Measurements from ENCODE around the gene TTLL10. TPM values are rescaled to one million over a fixed set of nuclear protein-coding genes. Genes with fewer than 3 reads are reported as not detected.

TTLL10 gene
- polyA plus RNA-seq (not detected in 3 replicates), polyA minus RNA-seq (0.23 TPM in 1 of 3 replicates, not detected in the others)
- not detected for polyA plus RNA-seq (2011; ENCODE audit: low read depth)
- polyA plus RNA-seq (2011; cell fraction: cytosol; rRNA removed) = not detected in 2 replicates
- 0.31 TPM in 1 of 2 replicates, not detected in the other for polyA plus RNA-seq (2011; cell fraction: nucleus; rRNA removed)
- polyA plus RNA-seq (2012; ENCODE audit: low replicate concordance) = 0.07 TPM in 1 of 2 replicates, not detected in the other
- not detected for polyA minus RNA-seq (2011; cell fraction: cytosol; rRNA and poly(A)+ RNA removed)
- polyA minus RNA-seq (2011; cell fraction: nucleus; rRNA and poly(A)+ RNA removed) = not detected in 2 replicates

- H3K27me3 ChIP-seq (ENCODE audit: control insufficient read depth, extremely low read depth, insufficient read depth, low read length) = no peaks in the 10 kb centered on the region
- FAIRE-seq = no peak
Measured at GRCh38 chr1:1173793-1174415, at the start of gene TTLL10. Gene TTLL10 (plus strand): TSS chr1:1173880. CDS start chr1:1179216, 5,336 bp downstream.

GRCh38 chr1:1124508-1124785, 49.2 kb upstream of the TTLL10 start:
- FAIRE-seq (no peak), DNase-seq (ENCODE audit: low read depth, low spot score) (no peak)
- Histone ChIP-seq H3K4me1 (ENCODE audit: control insufficient read depth, extremely low read depth, insufficient read depth, low read length) (peaks cover 3% of the 10 kb centered on the region), H3K4me3 (ENCODE audit: control insufficient read depth in 2 of 3, extremely low read depth in 1 of 3, insufficient read depth in 2 of 3, low read depth in 1 of 3, low read length in 3 of 3) (no peak overlapping the region), H3K27me3 (ENCODE audit: control insufficient read depth, extremely low read depth, insufficient read depth, low read length) (no peaks in the 10 kb centered on the region), H3K9me1 (ENCODE audit: control insufficient read depth, extremely low read depth, insufficient read depth, low read length) (no peaks in the 10 kb centered on the region), H3K27ac (ENCODE audit: control insufficient read depth, insufficient read depth, low read length) (no peak overlapping the region), H4K20me1 (ENCODE audit: control insufficient read depth, extremely low read depth, insufficient read depth, low read length) (no peaks in the 10 kb centered on the region), H3K9ac (ENCODE audit: control insufficient read depth, extremely low read depth, insufficient read depth, low read length) (no peak overlapping the region), H3K4me2 (ENCODE audit: control insufficient read depth, extremely low read depth, insufficient read depth, low read depth, low read length) (no peak overlapping the region), H3K36me3 (ENCODE audit: control insufficient read depth in 2 of 2, extremely low read depth in 1 of 2, insufficient read depth in 2 of 2, low read length in 2 of 2) (no peaks in the 10 kb centered on the region), H3K9me3 (ENCODE audit: control insufficient read depth, low read depth, low read length) (no peaks in the 10 kb centered on the region), H2AFZ (ENCODE audit: control insufficient read depth, low read length) (no peak overlapping the region), H3K79me2 (ENCODE audit: control insufficient read depth, insufficient read depth, low read length) (no peaks in the 10 kb centered on the region)
- dilution Hi-C loops (cut with MboI; ENCODE audit: extremely low pct_ligation_motif_present, low sequenced_read_pairs) = no loop called here
- TF ChIP-seq EZH2 (IDR thresholded peaks at IDR 0.05; ENCODE audit: low read length) (no peak), CTCF (optimal IDR thresholded peaks at IDR 0.05 in 1 of 3, IDR thresholded peaks at IDR 0.05 in 1 of 3, conservative IDR thresholded peaks at IDR 0.05 in 1 of 3; ENCODE audit: extremely low read depth in 1 of 3, insufficient read depth in 2 of 3, low read length in 3 of 3) (no peak)

More at GRCh38 chr1:1173793-1174415, at the start of gene TTLL10:
- H2AFZ ChIP-seq (ENCODE audit: control insufficient read depth, low read length) = no peak within 1 kb of the TSS
- no peak within 1 kb of the TSS for H3K27ac ChIP-seq (ENCODE audit: control insufficient read depth, insufficient read depth, low read length)
- no peak within 1 kb of the TSS for H3K4me3 ChIP-seq (ENCODE audit: control insufficient read depth in 2 of 3, extremely low read depth in 1 of 3, insufficient read depth in 2 of 3, low read depth in 1 of 3, low read length in 3 of 3)
- no peaks in the 10 kb centered on the region for H3K79me2 ChIP-seq (ENCODE audit: control insufficient read depth, insufficient read depth, low read length)
- dilution Hi-C loops (cut with MboI; ENCODE audit: extremely low pct_ligation_motif_present, low sequenced_read_pairs) = no loop called here
- no peaks in the 10 kb centered on the region for H3K4me1 ChIP-seq (ENCODE audit: control insufficient read depth, extremely low read depth, insufficient read depth, low read length)
- no peaks in the 10 kb centered on the region for H4K20me1 ChIP-seq (ENCODE audit: control insufficient read depth, extremely low read depth, insufficient read depth, low read length)
- H3K4me2 ChIP-seq (ENCODE audit: control insufficient read depth, extremely low read depth, insufficient read depth, low read depth, low read length) = no peak within 1 kb of the TSS
- peaks cover 0 to 4% of the 10 kb centered on the region in 2 experiments for H3K36me3 ChIP-seq (ENCODE audit: control insufficient read depth in 2 of 2, extremely low read depth in 1 of 2, insufficient read depth in 2 of 2, low read length in 2 of 2)
- no peaks in the 10 kb centered on the region for H3K9me1 ChIP-seq (ENCODE audit: control insufficient read depth, extremely low read depth, insufficient read depth, low read length)
- TF ChIP-seq EZH2 (IDR thresholded peaks at IDR 0.05; ENCODE audit: low read length) = no peak
- no peak for TF ChIP-seq CTCF (optimal IDR thresholded peaks at IDR 0.05 in 1 of 3, IDR thresholded peaks at IDR 0.05 in 1 of 3, conservative IDR thresholded peaks at IDR 0.05 in 1 of 3; ENCODE audit: extremely low read depth in 1 of 3, insufficient read depth in 2 of 3, low read length in 3 of 3)
- DNase-seq (ENCODE audit: low read depth, low spot score) = no peak
- H3K9ac ChIP-seq (ENCODE audit: control insufficient read depth, extremely low read depth, insufficient read depth, low read length) = no peak within 1 kb of the TSS
- H3K9me3 ChIP-seq (ENCODE audit: control insufficient read depth, low read depth, low read length) = no peaks in the 10 kb centered on the region

Measured in keratinocyte (primary cell).